Activated CD8-positive, alpha-beta memory T cell treated with anti-CD3 and anti-CD28 coated beads, Interleukin-2, amount 50 U/mL, for 1 hour (primary cell): Measurements from ENCODE around the gene MANEA.

Source experiments
- DNase-seq: peaks from one replicate; pipeline ENCODE4 v3.0.0-alpha.2; 2020; ENCODE audit errors: extremely low read depth

Gene MANEA

GRCh38 chr6:95587989-95588388 is 10.7 kb downstream of the MANEA start:
- DNase-seq = no peak

- DNase-seq = no peak
Measured at GRCh38 chr6:95589067-95589466, 11.7 kb downstream of the MANEA start.

- DNase-seq = no peak
Measured at GRCh38 chr6:95589826-95590570, 12.7 kb downstream of the MANEA start.

- no peak for DNase-seq
Measured at GRCh38 chr6:95593025-95593424, 15.7 kb downstream of the MANEA start.

- DNase-seq = no peak
Measured at GRCh38 chr6:95596021-95596420, 18.7 kb downstream of the MANEA start.

GRCh38 chr6:95599706-95600105 is 22.4 kb downstream of the MANEA start:
- DNase-seq = no peak

GRCh38 chr6:95601133-95601532 is 23.8 kb downstream of the MANEA start:
- no peak for DNase-seq

GRCh38 chr6:95614094-95614493 is 36.8 kb downstream of the MANEA start:
- no peak for DNase-seq

GRCh38 chr6:95629551-95629950 is 52.2 kb downstream of the MANEA start:
- no peak for DNase-seq

- no peak for DNase-seq
Measured at GRCh38 chr6:95636552-95637431, 59.5 kb downstream of the MANEA start.

- DNase-seq = no peak
Measured at GRCh38 chr6:95648636-95649035, 71.3 kb downstream of the MANEA start.

GRCh38 chr6:95649451-95649850 is 72.1 kb downstream of the MANEA start:
- DNase-seq = no peak

- DNase-seq = no peak
Measured at GRCh38 chr6:95654176-95654575, 76.8 kb downstream of the MANEA start.

- DNase-seq = no peak
Measured at GRCh38 chr6:95658886-95659285, 81.6 kb downstream of the MANEA start.
